ENCODE data around the gene TCN2. TPM values are rescaled to one million over a fixed set of nuclear protein-coding genes. Genes with fewer than 3 reads are reported as not detected.

The TCN2 gene
- total and polyA plus RNA-seq, 10 of the 15 experiments (the other 5 are each of a cell fraction or from before 2014, with no cell fraction given): 5.4 to 21.8 (median 11.0) TPM

GRCh38 chr22:30574095-30574981 is 32.6 kb upstream of the TCN2 start, which contains the start of gene GAL3ST1:
Gene GAL3ST1, minus strand, starts transcription at chr22:30574665. Its CDS starts 17,273 bp downstream, at chr22:30557392.
- DNase-seq (ENCODE audit: low read depth, low spot score): no peak
- Histone ChIP-seq H3K9me3 (replicated peaks; ENCODE audit: control insufficient read depth, insufficient read depth, low read length) (no peaks in the 10 kb centered on the region), H3K27me3 (replicated peaks in 1 of 2; ENCODE audit: control insufficient read depth in 2 of 2, insufficient read depth in 2 of 2, low read length in 1 of 2) (no peaks in the 10 kb centered on the region), H3K4me2 (ENCODE audit: control insufficient read depth, insufficient read depth) (no peak within 1 kb of the TSS), H3K79me2 (ENCODE audit: control insufficient read depth, insufficient read depth, low read length) (no peaks in the 10 kb centered on the region), H4K20me1 (ENCODE audit: control insufficient read depth, insufficient read depth) (no peaks in the 10 kb centered on the region; the same call in 1 of the 2 replicates), H3K9ac (ENCODE audit: control insufficient read depth, insufficient read depth, low read length) (no peak within 1 kb of the TSS), H3K36me3 (ENCODE audit: control insufficient read depth in 2 of 2, insufficient read depth in 2 of 2, low read length in 1 of 2) (peaks cover 7 to 13% of the 10 kb centered on the region in 2 experiments), H3K4me3 (no peak within 1 kb of the TSS), H2AFZ (ENCODE audit: control insufficient read depth, low read depth, low read length) (no peak within 1 kb of the TSS), H3K4me1 (ENCODE audit: control insufficient read depth, insufficient read depth, low read length) (no peaks in the 10 kb centered on the region), H3K27ac (ENCODE audit: control insufficient read depth, insufficient read depth) (no peak within 1 kb of the TSS)
- TF ChIP-seq SREBF2 (IDR thresholded peaks at IDR 0.05; ENCODE audit: low read length): no peak
- TF ChIP-seq, protein P1, sequence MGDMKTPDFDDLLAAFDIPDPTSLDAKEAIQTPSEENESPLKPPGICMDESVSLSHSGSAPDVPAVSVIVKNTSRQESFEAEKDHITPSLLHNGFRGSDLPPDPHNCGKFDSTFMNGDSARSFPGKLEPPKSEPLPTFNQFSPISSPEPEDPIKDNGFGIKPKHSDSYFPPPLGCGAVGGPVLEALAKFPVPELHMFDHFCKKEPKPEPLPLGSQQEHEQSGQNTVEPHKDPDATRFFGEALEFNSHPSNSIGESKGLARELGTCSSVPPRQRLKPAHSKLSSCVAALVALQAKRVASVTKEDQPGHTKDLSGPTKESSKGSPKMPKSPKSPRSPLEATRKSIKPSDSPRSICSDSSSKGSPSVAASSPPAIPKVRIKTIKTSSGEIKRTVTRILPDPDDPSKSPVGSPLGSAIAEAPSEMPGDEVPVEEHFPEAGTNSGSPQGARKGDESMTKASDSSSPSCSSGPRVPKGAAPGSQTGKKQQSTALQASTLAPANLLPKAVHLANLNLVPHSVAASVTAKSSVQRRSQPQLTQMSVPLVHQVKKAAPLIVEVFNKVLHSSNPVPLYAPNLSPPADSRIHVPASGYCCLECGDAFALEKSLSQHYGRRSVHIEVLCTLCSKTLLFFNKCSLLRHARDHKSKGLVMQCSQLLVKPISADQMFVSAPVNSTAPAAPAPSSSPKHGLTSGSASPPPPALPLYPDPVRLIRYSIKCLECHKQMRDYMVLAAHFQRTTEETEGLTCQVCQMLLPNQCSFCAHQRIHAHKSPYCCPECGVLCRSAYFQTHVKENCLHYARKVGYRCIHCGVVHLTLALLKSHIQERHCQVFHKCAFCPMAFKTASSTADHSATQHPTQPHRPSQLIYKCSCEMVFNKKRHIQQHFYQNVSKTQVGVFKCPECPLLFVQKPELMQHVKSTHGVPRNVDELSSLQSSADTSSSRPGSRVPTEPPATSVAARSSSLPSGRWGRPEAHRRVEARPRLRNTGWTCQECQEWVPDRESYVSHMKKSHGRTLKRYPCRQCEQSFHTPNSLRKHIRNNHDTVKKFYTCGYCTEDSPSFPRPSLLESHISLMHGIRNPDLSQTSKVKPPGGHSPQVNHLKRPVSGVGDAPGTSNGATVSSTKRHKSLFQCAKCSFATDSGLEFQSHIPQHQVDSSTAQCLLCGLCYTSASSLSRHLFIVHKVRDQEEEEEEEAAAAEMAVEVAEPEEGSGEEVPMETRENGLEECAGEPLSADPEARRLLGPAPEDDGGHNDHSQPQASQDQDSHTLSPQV (IDR thresholded peaks at IDR 0.05): no peak
- TF ChIP-seq, protein P2, sequence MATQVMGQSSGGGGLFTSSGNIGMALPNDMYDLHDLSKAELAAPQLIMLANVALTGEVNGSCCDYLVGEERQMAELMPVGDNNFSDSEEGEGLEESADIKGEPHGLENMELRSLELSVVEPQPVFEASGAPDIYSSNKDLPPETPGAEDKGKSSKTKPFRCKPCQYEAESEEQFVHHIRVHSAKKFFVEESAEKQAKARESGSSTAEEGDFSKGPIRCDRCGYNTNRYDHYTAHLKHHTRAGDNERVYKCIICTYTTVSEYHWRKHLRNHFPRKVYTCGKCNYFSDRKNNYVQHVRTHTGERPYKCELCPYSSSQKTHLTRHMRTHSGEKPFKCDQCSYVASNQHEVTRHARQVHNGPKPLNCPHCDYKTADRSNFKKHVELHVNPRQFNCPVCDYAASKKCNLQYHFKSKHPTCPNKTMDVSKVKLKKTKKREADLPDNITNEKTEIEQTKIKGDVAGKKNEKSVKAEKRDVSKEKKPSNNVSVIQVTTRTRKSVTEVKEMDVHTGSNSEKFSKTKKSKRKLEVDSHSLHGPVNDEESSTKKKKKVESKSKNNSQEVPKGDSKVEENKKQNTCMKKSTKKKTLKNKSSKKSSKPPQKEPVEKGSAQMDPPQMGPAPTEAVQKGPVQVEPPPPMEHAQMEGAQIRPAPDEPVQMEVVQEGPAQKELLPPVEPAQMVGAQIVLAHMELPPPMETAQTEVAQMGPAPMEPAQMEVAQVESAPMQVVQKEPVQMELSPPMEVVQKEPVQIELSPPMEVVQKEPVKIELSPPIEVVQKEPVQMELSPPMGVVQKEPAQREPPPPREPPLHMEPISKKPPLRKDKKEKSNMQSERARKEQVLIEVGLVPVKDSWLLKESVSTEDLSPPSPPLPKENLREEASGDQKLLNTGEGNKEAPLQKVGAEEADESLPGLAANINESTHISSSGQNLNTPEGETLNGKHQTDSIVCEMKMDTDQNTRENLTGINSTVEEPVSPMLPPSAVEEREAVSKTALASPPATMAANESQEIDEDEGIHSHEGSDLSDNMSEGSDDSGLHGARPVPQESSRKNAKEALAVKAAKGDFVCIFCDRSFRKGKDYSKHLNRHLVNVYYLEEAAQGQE (IDR thresholded peaks at IDR 0.05; ENCODE audit: low read depth, low read length): no peak
- TF ChIP-seq MYC (IDR thresholded peaks at IDR 0.05; ENCODE audit: insufficient read depth, insufficient read length, insufficient replicate concordance, low read length, severe bottlenecking): no peak
- no peak for TF ChIP-seq CREM (IDR thresholded peaks at IDR 0.05; ENCODE audit: low read depth)
- ChIA-PET SMC1A (ENCODE audit: uncharacterized antibody, unreplicated experiment) (no interaction called here), RAD21 (ENCODE audit: unreplicated experiment) (no interaction called here), CTCF (no interaction called here), POLR2A (no interaction called here)
- in situ Hi-C loops (cut with MboI): no loop called here
- FAIRE-seq: no peak
- no peak; the same call in 2 of the 3 replicates for ATAC-seq
- BruUV-seq (replicated peaks): no TSS peak
- intact Hi-C loops (cut with micrococcal nuclease; ENCODE audit: unreplicated experiment): no loop called here
- 33% methylated on average over 31 of the region's 75 CpGs for WGBS (ENCODE audit: insufficient coverage, insufficient replicate concordance, low lambda C conversion rate, missing lambda C conversion rate)

Data from GM12878 (cell line).